ENCODE data around the gene TNFRSF18.

The TNFRSF18 gene

GRCh38 chr1:1169429-1170214 is 36.8 kb downstream of the TNFRSF18 start:
- Histone ChIP-seq H3K4me3 (no peak overlapping the region), H3K27me3 (peaks cover 0 to 96% of the 10 kb centered on the region in 2 donors), H3K27ac (no peak overlapping the region), H3K36me3 (no peaks in the 10 kb centered on the region), H3K9me3 (no peaks in the 10 kb centered on the region), H3K4me1 (peaks cover 0 to 5% (median 0%) of the 10 kb centered on the region in 4 donors)
- no peak for DNase-seq
- no peak for TF ChIP-seq CTCF (IDR thresholded peaks at IDR 0.05)
- intact Hi-C loops (cut with DNase I; ENCODE audit: low total_unique reads), result no loop called here

- Histone ChIP-seq H3K4me3 (no peak overlapping the region), H3K27ac (no peak overlapping the region), H3K27me3 (peaks cover 0 to 96% of the 10 kb centered on the region in 2 donors), H3K4me1 (peaks cover 0 to 3% (median 0%) of the 10 kb centered on the region in 4 donors), H3K9me3 (no peaks in the 10 kb centered on the region), H3K36me3 (no peaks in the 10 kb centered on the region)
- intact Hi-C loops (cut with DNase I; ENCODE audit: low total_unique reads), result no loop called here
- TF ChIP-seq CTCF (IDR thresholded peaks at IDR 0.05), result no peak
- DNase-seq, result no peak
Measured at GRCh38 chr1:1168451-1169411, 37.7 kb downstream of the TNFRSF18 start.

- no peak for DNase-seq
- Histone ChIP-seq H3K27ac (no peak overlapping the region), H3K9me3 (no peaks in the 10 kb centered on the region), H3K4me3 (no peak overlapping the region), H3K4me1 (no peaks in the 10 kb centered on the region), H3K27me3 (peaks cover 2 to 96% of the 10 kb centered on the region in 2 donors), H3K36me3 (no peaks in the 10 kb centered on the region)
- TF ChIP-seq CTCF (IDR thresholded peaks at IDR 0.05), result no peak
- intact Hi-C loops (cut with DNase I; ENCODE audit: low total_unique reads), result no loop called here
Measured at GRCh38 chr1:1167841-1168450, 38.4 kb downstream of the TNFRSF18 start.

DNA sequence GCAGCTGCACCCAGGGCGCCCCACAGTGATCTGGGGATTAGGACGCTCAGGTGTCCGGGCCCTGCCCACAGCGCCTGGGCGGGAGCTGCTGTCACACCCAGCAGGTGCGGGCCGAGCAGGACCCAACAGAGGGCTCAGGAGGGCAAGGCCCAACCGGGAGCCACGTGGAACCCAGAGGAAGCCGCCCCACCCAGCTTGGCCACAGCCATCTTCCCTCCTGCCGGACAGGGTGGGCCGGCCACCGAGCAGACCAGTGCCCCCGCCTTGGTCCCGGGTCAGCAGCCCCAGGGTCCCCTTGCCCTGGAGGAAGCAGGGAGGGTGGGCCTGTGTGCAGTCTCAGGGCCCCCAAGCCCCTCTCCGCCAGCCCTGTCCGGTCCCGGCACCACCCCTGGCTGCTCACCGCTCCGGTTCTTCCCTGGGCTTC is 39.0 kb downstream of the TNFRSF18 start:
- H3K4me1 ChIP-seq, result no peaks in the 10 kb centered on the region
- H3K36me3 ChIP-seq, result no peaks in the 10 kb centered on the region
- TF ChIP-seq CTCF (IDR thresholded peaks at IDR 0.05), result no peak
- H3K4me3 ChIP-seq, result no peak overlapping the region
- no peaks in the 10 kb centered on the region for H3K9me3 ChIP-seq
- peaks cover 3 to 98% of the 10 kb centered on the region in 2 donors for H3K27me3 ChIP-seq
- DNase-seq, result no peak
- H3K27ac ChIP-seq, result no peak overlapping the region
- intact Hi-C loops (cut with DNase I; ENCODE audit: low total_unique reads), result no loop called here

- H3K27ac ChIP-seq, result no peak overlapping the region
- no peak overlapping the region for H3K4me3 ChIP-seq
Measured at GRCh38 chr1:1166642-1167397, 39.6 kb downstream of the TNFRSF18 start.

More at GRCh38 chr1:1166642-1167397, 39.6 kb downstream of the TNFRSF18 start:
- no peak for TF ChIP-seq CTCF (IDR thresholded peaks at IDR 0.05)
- Histone ChIP-seq H3K4me1 (no peaks in the 10 kb centered on the region), H3K36me3 (no peaks in the 10 kb centered on the region), H3K9me3 (no peaks in the 10 kb centered on the region), H3K27me3 (peaks cover 3 to 98% of the 10 kb centered on the region in 2 donors)
- intact Hi-C loops (cut with DNase I; ENCODE audit: low total_unique reads), result no loop called here
- DNase-seq, result no peak
